ENCODE data around the gene AMER2. TPM values are rescaled to one million over a fixed set of nuclear protein-coding genes. Genes with fewer than 3 reads are reported as not detected.

AMER2 gene, protein sequence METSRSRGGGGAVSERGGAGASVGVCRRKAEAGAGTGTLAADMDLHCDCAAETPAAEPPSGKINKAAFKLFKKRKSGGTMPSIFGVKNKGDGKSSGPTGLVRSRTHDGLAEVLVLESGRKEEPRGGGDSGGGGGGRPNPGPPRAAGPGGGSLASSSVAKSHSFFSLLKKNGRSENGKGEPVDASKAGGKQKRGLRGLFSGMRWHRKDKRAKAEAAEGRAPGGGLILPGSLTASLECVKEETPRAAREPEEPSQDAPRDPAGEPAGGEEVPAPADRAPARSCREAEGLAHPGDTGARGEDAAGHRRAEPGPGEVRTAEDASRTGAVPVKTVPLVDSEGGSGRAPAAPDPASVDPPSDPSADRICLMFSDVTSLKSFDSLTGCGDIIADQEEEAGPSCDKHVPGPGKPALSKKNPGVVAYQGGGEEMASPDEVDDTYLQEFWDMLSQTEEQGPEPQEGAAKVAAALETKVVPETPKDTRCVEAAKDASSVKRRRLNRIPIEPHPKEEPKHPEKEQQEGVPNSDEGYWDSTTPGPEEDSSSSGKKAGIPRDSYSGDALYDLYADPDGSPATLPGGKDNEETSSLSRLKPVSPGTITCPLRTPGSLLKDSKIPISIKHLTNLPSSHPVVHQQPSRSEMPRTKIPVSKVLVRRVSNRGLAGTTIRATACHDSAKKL
- 0.15 and 0.17 TPM in 2 replicates for total RNA-seq (2014; rRNA removed; shearing (Covaris generic))

- H3K4me3 ChIP-seq (ENCODE audit: insufficient read depth, low read depth, low read length): peak within 1 kb of the TSS; percentile 52
- no peaks in the 10 kb centered on the region for H3K36me3 ChIP-seq (replicated peaks; ENCODE audit: control insufficient read depth, insufficient read depth, low read length)
- peaks cover 46% of the 10 kb centered on the region for H3K27me3 ChIP-seq (ENCODE audit: control insufficient read depth, insufficient read depth, low read length)
- DNase-seq: peak; percentile 66
These were observed at the start of gene AMER2 for GRCh38 chr13:25171517-25172302. Gene AMER2, minus strand, starts transcription at chr13:25172288. Its CDS starts 669 bp downstream, at chr13:25171619.

DNA sequence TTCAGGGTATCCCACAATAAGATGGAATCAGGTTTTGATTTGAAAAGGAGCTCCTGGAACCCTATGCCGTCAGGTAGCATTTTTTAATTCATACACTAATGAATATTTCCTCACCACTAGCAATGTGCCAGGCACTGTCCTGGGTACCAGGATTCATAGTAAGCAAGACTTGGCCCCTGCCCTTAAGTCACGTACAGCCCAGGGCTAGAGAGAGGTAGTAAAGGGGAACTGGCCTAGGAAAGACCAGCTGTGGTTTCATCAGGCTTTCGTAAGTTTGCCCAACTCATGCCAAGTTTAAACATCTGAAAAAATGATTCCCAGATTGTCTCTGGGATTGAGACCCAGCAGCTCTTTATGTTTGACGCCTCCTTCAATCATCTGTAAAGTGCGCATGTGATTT lies 45.9 kb upstream of the AMER2 start:
- no peak for DNase-seq
- no peaks in the 10 kb centered on the region for H3K36me3 ChIP-seq (replicated peaks; ENCODE audit: control insufficient read depth, insufficient read depth, low read length)

GRCh38 chr13:25217023-25217885 lies 45.2 kb upstream of the AMER2 start:
- Histone ChIP-seq H3K4me3 (ENCODE audit: insufficient read depth, low read depth, low read length) (no peak overlapping the region), H3K36me3 (replicated peaks; ENCODE audit: control insufficient read depth, insufficient read depth, low read length) (no peaks in the 10 kb centered on the region), H3K27me3 (ENCODE audit: control insufficient read depth, insufficient read depth, low read length) (no peaks in the 10 kb centered on the region)
- no peak for DNase-seq

More for the DNA sequence above, 45.9 kb upstream of the AMER2 start:
- H3K4me3 ChIP-seq (ENCODE audit: insufficient read depth, low read depth, low read length): no peak overlapping the region
- no peaks in the 10 kb centered on the region for H3K27me3 ChIP-seq (ENCODE audit: control insufficient read depth, insufficient read depth, low read length)

DNA sequence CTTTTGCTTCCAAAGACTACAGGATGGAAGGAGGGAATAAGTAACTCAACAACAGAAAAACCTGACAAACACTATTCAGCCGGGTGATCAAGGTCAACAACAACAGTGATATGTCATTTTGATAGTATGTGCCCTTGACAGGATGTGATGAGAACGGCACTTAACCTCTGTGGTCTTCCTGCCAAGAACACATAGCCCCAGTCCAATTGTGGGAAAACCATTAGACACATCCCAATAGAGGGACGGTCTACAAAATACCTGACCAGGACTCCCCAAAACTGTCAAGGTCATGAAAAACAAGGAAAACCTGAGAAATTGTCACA lies 43.1 kb upstream of the AMER2 start:
- no peaks in the 10 kb centered on the region for H3K36me3 ChIP-seq (replicated peaks; ENCODE audit: control insufficient read depth, insufficient read depth, low read length)
- no peak for DNase-seq
- H3K27me3 ChIP-seq (ENCODE audit: control insufficient read depth, insufficient read depth, low read length): no peaks in the 10 kb centered on the region
- no peak overlapping the region for H3K4me3 ChIP-seq (ENCODE audit: insufficient read depth, low read depth, low read length)

DNA sequence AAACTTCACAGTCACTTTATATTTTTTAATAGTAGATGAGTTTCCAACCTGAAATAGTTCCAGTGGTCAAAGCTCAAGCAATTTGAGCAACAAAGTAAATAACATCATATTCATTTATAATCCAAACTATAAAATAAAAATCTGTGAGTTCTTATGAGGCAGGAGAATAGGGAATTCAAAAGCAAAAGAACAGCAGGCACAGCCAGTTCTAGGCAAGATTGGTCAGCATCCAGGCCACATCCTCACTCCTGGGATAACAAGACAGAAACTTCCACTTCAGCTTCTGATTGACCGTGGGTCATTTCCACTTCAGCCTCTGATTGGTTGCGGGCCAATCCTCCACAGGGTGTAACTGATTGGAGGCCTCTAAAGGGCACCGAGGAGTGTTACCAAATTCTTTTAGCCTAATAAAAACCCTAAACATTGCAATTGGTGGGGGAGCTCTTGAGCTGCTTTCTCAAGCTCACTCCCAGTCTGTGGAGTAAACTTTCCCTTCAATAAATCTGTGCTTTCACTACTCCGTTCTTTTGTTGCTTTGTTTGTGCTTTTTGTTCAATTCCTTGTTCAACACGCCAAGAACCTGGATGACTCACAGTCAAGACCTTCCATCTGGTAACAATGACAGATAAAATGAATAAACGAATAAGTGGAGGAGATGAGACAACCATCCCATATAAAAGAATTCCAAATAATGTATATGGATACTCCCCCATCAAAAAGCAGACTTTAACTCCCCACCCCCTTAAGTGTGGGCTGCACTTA lies 42.6 kb upstream of the AMER2 start:
- Histone ChIP-seq H3K27me3 (ENCODE audit: control insufficient read depth, insufficient read depth, low read length) (no peaks in the 10 kb centered on the region), H3K4me3 (ENCODE audit: insufficient read depth, low read depth, low read length) (no peak overlapping the region), H3K36me3 (replicated peaks; ENCODE audit: control insufficient read depth, insufficient read depth, low read length) (no peaks in the 10 kb centered on the region)
- no peak for DNase-seq

DNA sequence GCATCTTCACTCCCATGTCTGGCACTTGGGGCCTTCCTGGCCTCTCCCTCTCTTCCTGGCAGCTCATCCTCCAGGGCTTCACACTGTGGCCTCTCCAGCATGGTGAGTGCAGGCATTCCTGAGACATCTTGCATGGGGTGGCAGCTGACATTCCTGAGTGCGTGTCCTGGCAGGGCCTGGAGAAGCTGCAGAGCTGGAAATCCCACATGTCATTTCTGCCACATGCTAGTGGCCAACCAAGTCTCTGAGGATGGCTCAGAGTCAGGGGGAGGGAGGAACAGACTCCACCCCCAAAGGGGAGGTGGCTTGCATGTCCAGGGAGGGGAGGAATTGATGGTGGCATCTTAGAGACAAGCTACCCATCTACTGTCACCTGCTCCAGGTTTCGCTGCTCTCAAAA lies 41.6 kb upstream of the AMER2 start:
- H3K4me3 ChIP-seq (ENCODE audit: insufficient read depth, low read depth, low read length): no peak overlapping the region
- no peak for DNase-seq
- H3K27me3 ChIP-seq (ENCODE audit: control insufficient read depth, insufficient read depth, low read length): no peaks in the 10 kb centered on the region
- no peaks in the 10 kb centered on the region for H3K36me3 ChIP-seq (replicated peaks; ENCODE audit: control insufficient read depth, insufficient read depth, low read length)

DNA sequence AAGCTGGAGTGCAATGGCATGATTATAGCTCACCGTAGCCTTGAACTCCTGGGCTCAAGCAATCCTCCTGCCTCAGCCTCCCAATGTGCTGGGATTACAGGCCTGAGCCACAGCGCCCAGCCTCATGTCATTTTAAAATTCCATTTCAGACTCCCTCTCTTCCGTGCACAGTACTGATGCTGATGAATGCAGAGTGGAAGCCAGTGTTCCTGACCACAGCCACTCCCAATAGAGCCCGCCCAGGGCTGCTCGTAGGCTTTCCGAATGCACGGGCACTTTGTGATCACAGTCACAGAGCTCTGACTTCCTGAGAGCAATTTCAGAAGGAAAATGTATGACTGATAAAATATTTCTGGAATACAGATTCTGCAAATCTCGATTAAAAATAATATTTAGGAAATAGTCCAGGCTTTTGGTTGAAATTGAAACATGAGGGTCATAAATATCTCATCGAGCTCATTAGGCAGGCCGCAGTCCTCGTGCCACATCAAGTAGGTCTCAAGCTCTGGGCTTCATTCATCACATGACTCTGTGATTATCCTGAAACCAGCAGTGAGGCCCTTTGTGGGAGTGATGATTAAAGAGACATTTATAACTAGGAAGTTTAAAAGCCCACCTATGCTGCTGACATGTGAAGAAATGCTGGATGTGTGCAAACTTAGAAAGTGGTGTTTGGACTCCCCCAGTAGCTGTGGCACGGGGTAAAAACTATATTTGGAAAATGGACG lies 38.9 kb upstream of the AMER2 start:
- Histone ChIP-seq H3K27me3 (ENCODE audit: control insufficient read depth, insufficient read depth, low read length) (no peaks in the 10 kb centered on the region), H3K4me3 (ENCODE audit: insufficient read depth, low read depth, low read length) (no peak overlapping the region), H3K36me3 (replicated peaks; ENCODE audit: control insufficient read depth, insufficient read depth, low read length) (no peaks in the 10 kb centered on the region)
- no peak for DNase-seq

DNA sequence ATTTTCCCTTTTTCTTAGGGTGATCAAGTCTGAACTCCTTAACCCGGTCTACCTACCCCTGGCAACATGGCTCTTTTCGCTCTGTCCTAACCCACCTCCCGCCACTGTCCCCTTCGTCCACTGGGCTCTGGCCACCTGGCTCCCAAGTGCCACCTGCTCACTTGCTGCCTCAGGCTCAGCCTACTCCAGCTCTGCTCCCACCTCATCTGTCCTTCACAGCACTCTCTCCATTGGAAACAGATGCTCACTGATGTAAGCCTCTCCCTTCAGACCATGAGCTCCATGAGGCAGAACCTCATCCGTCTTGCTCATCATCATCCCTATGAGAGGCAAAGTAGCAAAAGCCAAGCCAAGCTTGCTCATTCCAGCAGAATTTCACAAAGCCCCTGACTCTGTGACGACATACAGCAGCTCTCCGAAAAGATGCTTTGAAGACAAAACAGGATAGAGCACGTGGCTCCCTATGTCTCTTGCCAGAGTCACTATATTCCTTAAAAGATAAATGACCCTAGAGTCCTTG lies 35.3 kb upstream of the AMER2 start:
- DNase-seq: no peak
- Histone ChIP-seq H3K27me3 (ENCODE audit: control insufficient read depth, insufficient read depth, low read length) (no peaks in the 10 kb centered on the region), H3K36me3 (replicated peaks; ENCODE audit: control insufficient read depth, insufficient read depth, low read length) (no peaks in the 10 kb centered on the region), H3K4me3 (ENCODE audit: insufficient read depth, low read depth, low read length) (no peak overlapping the region)

DNA sequence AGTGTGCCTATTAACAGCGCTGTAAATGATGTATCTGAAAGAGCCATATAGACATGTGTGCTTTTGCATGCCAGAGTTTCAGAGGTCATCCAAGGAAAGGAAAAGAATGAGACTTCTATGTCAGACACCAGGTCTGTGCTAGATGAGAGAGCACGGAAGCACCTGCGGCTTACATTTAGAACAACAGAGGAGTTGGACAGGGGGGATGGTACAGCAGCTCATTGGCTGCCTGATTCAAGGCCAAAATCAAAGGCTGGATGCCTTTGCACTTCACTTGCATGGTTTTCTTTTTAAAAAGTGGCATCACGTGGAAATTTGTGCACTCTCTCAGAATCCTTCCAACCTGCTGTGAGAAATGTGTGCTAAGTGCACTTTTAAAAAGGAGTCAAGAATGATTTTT lies 32.8 kb upstream of the AMER2 start:
- H3K36me3 ChIP-seq (replicated peaks; ENCODE audit: control insufficient read depth, insufficient read depth, low read length): no peaks in the 10 kb centered on the region
- no peak for DNase-seq
- no peaks in the 10 kb centered on the region for H3K27me3 ChIP-seq (ENCODE audit: control insufficient read depth, insufficient read depth, low read length)
- no peak overlapping the region for H3K4me3 ChIP-seq (ENCODE audit: insufficient read depth, low read depth, low read length)

DNA sequence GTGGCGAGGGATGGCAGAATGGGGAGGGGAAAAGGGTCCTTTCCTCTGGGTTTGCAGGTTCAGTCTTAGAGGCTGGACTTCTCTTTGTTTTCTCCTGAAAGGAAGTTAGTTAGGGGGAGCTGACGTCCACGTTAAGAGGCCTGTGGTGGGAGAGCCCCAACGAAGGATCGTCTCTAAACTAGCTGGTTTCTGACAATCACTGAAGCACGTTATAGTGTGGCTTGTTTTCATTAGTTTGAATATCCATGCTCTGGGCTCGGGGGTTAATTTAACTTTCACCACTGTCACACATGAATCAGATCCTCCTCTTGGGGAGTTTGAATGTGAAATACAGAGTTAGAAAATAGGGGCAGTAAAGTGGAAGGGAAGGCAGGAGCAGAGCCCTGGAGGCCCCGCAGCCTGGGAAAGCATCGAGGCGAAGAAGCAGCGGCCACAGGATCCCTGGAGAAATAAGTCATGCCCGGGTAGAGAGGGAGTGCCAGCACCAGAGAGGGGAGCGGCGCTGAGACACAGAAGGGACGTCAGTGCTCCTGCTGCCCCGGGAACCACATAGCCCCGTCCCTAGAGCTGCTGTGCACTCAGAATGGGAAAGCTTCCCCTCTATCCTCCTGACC lies 31.1 kb upstream of the AMER2 start:
- DNase-seq: peak; percentile 59
- Histone ChIP-seq H3K27me3 (ENCODE audit: control insufficient read depth, insufficient read depth, low read length) (no peaks in the 10 kb centered on the region), H3K36me3 (replicated peaks; ENCODE audit: control insufficient read depth, insufficient read depth, low read length) (no peaks in the 10 kb centered on the region), H3K4me3 (ENCODE audit: insufficient read depth, low read depth, low read length) (no peak overlapping the region)

DNA sequence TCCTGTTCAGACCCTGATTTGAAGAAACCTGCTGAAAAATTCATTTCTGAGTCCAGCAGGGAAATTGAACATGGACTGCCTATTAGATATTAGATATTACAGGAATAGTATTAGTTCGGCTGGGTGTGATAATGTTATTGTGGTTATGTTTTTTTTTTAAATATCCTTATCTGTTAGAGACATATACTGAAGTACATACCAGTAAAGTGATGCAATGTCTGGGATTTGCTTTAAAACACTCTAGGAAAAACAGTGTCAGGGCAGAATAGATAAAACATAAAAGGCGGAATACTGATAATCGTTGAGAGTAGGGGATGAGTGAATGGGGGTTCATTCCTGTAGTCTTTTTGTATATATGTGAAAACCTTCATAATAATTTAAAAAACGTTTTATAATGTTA lies 28.7 kb upstream of the AMER2 start:
- H3K27me3 ChIP-seq (ENCODE audit: control insufficient read depth, insufficient read depth, low read length): no peaks in the 10 kb centered on the region
- no peak for DNase-seq
- H3K4me3 ChIP-seq (ENCODE audit: insufficient read depth, low read depth, low read length): no peak overlapping the region
- no peaks in the 10 kb centered on the region for H3K36me3 ChIP-seq (replicated peaks; ENCODE audit: control insufficient read depth, insufficient read depth, low read length)

GRCh38 chr13:25198647-25199046 lies 26.6 kb upstream of the AMER2 start:
- DNase-seq: no peak
- Histone ChIP-seq H3K4me3 (ENCODE audit: insufficient read depth, low read depth, low read length) (no peak overlapping the region), H3K27me3 (ENCODE audit: control insufficient read depth, insufficient read depth, low read length) (no peaks in the 10 kb centered on the region), H3K36me3 (replicated peaks; ENCODE audit: control insufficient read depth, insufficient read depth, low read length) (no peaks in the 10 kb centered on the region)

DNA sequence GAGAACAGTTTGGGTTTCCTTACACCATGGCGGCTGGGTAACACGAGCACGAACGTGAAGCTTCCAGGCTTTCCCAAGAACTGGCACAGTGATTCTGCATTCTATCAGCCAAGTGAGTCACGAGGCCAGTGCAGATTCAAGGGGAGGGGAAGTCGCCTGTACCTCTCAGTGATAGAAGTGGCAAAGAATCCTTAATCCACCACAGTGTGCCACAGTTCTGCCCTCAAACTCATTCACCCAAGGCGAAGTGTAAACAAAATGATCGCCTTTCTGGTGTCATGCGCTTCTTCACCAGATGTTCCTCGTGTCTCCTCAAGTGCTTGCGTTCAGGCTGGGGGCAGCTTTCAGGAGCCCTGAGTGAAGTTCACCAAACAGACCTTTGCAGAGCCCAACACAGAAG lies 24.9 kb upstream of the AMER2 start:
- DNase-seq: no peak
- Histone ChIP-seq H3K27me3 (ENCODE audit: control insufficient read depth, insufficient read depth, low read length) (no peaks in the 10 kb centered on the region), H3K36me3 (replicated peaks; ENCODE audit: control insufficient read depth, insufficient read depth, low read length) (no peaks in the 10 kb centered on the region), H3K4me3 (ENCODE audit: insufficient read depth, low read depth, low read length) (no peak overlapping the region)

All from H7 (cell line).